ENCODE measurements around the gene EWSR1. TPM values are rescaled to one million over a fixed set of nuclear protein-coding genes. Genes with fewer than 3 reads are reported as not detected.

Gene EWSR1
- total RNA-seq, 2 experiments from 2014 or later, result 284 to 302 TPM

DNA sequence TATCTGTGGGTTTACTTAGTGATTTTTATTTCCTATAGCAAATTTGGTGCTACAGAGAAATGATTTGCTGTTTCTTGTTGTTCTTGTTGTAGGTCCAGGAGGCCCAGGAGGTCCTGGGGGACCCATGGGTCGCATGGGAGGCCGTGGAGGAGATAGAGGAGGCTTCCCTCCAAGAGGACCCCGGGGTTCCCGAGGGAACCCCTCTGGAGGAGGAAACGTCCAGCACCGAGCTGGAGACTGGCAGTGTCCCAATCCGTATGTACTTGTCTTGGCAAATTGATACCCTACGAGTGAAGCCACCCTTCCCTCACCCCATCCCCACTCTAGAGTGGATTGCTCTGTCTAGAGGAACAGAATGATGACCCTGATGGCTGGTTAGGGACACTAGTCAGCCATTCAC is 30.6 kb downstream of the EWSR1 start:
- Mint-ChIP-seq H3K36me3 (peaks cover 31% of the 10 kb centered on the region), H3K27me3 (peaks cover 2% of the 10 kb centered on the region), H3K4me3 (no peak overlapping the region), H3K27ac (no peak overlapping the region), H3K9me3 (no peaks in the 10 kb centered on the region), H3K4me1 (no peaks in the 10 kb centered on the region)
- POLR2A ChIA-PET, result no interaction called here
- ATAC-seq (ENCODE audit: low read depth) (no peak), DNase-seq (no peak)

DNA sequence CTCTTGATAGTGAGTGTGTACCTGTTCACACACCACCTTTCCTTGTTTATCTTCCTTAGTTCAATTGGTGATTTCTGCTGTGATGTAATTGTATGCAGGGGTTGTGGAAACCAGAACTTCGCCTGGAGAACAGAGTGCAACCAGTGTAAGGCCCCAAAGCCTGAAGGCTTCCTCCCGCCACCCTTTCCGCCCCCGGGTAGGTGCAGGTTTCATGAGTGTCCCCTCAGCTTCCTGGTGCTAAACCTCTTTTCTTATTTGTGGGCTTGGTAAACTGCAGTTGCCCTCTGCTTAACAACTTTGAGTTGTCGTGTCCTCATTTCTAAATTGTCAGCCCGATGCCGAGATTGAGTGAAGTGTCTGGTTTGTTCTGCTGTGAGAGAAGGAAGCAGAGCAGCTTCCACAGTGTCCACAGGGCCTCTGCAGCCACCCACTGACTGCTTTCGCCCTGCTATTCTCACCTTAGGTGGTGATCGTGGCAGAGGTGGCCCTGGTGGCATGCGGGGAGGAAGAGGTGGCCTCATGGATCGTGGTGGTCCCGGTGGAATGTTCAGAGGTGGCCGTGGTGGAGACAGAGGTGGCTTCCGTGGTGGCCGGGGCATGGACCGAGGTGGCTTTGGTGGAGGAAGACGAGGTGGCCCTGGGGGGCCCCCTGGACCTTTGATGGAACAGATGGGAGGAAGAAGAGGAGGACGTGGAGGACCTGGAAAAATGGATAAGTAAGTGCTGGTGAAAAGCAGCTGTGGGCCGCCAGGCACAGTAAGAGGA is 31.2 kb downstream of the EWSR1 start:
- POLR2A ChIA-PET, result no interaction called here
- ATAC-seq (ENCODE audit: low read depth) (no peak), DNase-seq (no peak)
- Mint-ChIP-seq H3K4me3 (no peak overlapping the region), H3K27ac (no peak overlapping the region), H3K9me3 (no peaks in the 10 kb centered on the region), H3K27me3 (peaks cover 2% of the 10 kb centered on the region), H3K4me1 (no peaks in the 10 kb centered on the region), H3K36me3 (peaks cover 31% of the 10 kb centered on the region)

DNA sequence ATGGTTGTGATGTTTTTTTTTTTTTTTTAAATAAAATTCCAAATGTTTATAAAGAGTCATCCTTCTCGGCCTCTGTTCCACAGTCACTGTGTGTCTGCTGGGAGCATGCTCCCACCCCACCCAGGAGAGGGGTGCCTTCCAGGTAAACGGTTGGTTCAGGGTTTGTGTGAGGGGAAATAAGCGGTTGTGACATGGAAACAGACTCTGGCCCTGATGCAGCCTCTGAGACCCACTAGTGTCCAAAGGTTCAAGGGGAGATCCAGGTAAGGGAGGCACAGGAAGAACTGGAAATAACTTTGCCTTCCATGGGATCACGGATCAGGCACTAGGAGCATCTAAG is 32.4 kb downstream of the EWSR1 start:
- POLR2A ChIA-PET, result no interaction called here
- H3K27ac Mint-ChIP-seq, result no peak overlapping the region
- ATAC-seq (ENCODE audit: low read depth) (no peak), DNase-seq (no peak)
- H3K36me3 Mint-ChIP-seq, result peaks cover 26% of the 10 kb centered on the region
- peaks cover 2% of the 10 kb centered on the region for H3K27me3 Mint-ChIP-seq
- no peak overlapping the region for H3K4me3 Mint-ChIP-seq
- H3K9me3 Mint-ChIP-seq, result no peaks in the 10 kb centered on the region
- no peaks in the 10 kb centered on the region for H3K4me1 Mint-ChIP-seq

DNA sequence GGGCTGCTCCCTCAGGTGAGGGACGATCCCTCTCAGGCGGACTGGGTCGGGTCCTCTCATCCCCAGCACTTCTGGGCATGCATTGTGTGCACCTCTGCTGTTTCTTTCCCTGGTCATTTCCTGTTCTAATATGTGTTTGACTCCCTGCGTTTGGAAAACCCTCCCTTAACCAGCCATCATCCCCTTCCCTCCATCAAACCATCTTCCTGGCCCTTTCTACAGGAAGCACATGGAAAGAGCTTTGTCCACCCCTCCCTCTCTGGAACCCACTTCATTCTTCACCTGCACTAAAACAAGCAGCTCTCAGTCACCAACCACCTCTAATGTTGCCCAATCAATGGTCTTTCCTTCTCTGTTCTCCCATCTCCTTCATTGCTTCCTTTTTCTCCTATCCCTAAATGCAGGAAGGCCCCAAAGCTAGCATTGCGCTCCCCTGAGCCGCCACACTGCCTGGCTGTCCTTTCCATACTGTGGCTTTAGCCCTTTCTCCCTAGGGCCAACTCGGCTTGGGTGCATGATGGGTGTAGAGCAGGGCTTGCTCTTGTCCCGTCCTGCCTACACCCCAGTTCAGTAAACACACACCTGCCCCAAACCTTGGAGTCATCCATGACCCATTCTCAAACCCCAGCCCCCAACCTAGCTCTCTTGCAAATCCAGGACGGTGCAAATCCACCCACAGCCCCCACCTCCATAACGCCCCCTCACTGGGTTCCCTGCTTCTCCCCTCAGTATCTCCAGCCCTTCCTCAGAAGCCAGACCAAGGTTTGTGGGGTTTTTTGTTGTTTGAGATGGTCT is 32.9 kb downstream of the EWSR1 start:
- ATAC-seq (ENCODE audit: low read depth) (no peak), DNase-seq (no peak)
- Mint-ChIP-seq H3K9me3 (no peaks in the 10 kb centered on the region), H3K4me3 (no peak overlapping the region), H3K4me1 (peaks cover 2% of the 10 kb centered on the region), H3K36me3 (peaks cover 23% of the 10 kb centered on the region), H3K27ac (peak overlapping the region; percentile 58), H3K27me3 (peaks cover 2% of the 10 kb centered on the region)
- POLR2A ChIA-PET, result no interaction called here

DNA sequence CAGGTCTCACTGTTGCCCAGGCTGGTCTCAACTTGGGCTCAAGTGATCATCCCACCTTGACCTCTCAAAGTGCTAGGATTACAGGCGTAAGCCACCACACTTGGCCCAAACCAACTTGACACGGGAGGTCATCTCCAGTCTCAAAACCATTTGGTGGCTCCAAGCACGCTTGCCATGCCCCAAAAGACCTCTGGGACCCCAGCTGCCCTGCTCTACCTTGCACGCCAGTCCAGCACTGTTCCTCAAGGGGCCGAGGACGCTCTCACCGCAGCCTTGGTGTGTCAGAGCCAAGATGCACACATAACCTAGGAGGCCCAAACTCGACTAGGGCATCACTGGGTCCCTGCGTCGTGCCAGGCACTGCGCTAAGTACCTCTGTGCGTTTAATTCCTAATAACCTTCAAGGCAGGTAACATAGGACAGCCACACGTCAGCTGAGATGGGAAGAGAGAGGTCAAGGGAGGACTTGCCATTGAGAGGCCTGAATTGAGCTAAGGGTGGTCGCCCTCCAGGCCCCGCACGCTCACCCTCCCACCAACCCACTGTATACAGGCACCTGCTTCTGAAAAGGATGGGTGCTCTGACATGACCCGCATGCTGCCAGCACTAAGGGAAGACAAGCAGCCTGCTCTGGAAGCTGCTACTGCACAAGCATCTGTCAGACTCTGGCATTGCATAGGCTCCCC is 33.8 kb downstream of the EWSR1 start:
- Mint-ChIP-seq H3K36me3 (peaks cover 23% of the 10 kb centered on the region), H3K4me1 (peaks cover 5% of the 10 kb centered on the region), H3K4me3 (no peak overlapping the region), H3K9me3 (no peaks in the 10 kb centered on the region), H3K27ac (peak overlapping the region; percentile 15), H3K27me3 (peaks cover 6% of the 10 kb centered on the region)
- DNase-seq (no peak), ATAC-seq (ENCODE audit: low read depth) (no peak)
- POLR2A ChIA-PET, result no interaction called here

DNA sequence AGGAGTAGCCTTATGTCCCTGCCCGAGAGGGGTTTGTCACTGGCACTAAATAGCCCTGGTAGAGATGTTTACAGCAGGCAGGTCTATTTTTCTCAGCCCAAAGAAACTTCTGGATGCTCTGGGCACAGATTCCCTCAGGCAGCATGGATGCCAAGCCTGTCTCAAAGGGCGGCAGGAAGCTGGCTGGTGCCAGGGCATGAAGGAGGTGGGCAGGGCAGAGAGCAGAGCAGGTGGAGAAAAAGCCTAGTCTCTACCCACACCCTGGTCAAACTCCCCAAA is 34.3 kb downstream of the EWSR1 start:
- DNase-seq, result no peak
- ATAC-seq (ENCODE audit: low read depth), result no peak
- no peaks in the 10 kb centered on the region for H3K9me3 Mint-ChIP-seq
- peaks cover 5% of the 10 kb centered on the region for H3K4me1 Mint-ChIP-seq
- peaks cover 22% of the 10 kb centered on the region for H3K36me3 Mint-ChIP-seq
- H3K27ac Mint-ChIP-seq, result peak overlapping the region; percentile 15
- POLR2A ChIA-PET, result no interaction called here
- H3K27me3 Mint-ChIP-seq, result peaks cover 6% of the 10 kb centered on the region
- no peak overlapping the region for H3K4me3 Mint-ChIP-seq

DNA sequence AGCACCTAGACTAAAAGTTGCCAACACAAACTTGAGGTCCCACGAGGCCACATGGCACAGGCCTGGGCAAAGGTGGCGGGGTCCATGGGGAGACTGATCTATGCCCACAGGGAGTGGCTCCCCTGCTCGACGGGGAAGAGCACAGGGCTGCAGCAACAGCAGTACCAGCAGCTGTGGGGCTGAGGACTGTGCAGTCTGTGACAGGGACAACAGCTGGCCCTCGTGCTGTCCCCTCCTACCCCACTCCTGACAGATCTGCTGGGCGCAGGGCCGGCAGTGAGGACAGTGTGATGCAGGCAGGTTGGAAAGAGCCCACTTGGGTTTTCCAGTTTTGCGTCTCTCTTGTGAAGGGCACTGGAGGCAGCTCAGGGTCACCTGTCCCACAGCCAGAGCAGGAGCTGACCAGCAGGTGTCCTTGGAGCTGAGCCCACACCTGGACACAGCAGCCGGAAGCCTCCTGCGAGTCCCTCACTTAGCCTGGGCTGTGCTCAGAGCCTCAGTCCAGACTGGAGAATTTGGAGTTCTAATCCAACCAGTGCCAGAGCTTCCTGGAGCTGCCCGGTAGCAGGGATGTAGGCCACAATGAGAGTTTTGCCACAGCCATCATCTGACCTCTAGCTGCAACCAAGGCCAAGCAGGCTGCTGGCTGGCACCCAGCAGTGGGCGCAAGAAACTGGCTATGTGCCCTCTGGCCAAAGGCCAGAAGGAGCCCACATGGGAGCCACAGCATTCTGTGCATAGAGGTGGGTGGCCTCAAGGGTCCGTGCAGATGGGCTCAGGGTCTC is 34.8 kb downstream of the EWSR1 start:
- no peaks in the 10 kb centered on the region for H3K9me3 Mint-ChIP-seq
- H3K4me1 Mint-ChIP-seq, result peaks cover 6% of the 10 kb centered on the region
- no peak for DNase-seq
- H3K27ac Mint-ChIP-seq, result no peak overlapping the region
- peaks cover 17% of the 10 kb centered on the region for H3K36me3 Mint-ChIP-seq
- POLR2A ChIA-PET, result no interaction called here
- H3K27me3 Mint-ChIP-seq, result peaks cover 6% of the 10 kb centered on the region
- no peak overlapping the region for H3K4me3 Mint-ChIP-seq
- ATAC-seq (ENCODE audit: low read depth), result no peak

DNA sequence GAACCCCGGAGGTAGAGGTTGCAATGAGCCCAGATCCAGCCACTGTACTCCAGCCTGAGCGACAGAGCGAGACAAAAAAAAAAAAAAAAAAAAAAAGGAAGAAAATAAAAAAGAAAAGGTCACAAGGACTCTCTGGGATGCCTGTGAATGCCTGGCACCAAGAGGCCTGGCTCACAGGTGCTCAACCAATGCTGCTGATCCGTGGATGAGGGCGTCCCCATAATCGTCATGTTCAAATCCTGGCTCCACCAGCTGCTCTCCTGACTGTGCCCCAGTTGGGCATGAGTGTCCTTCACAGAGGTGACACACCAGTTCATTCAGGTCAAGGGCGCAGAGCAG is 37.7 kb downstream of the EWSR1 start:
- H3K36me3 Mint-ChIP-seq, result peaks cover under 1% of the 10 kb centered on the region
- ATAC-seq (ENCODE audit: low read depth), result no peak
- no peak overlapping the region for H3K27ac Mint-ChIP-seq
- no peaks in the 10 kb centered on the region for H3K9me3 Mint-ChIP-seq
- peak overlapping the region; percentile 83 for H3K4me3 Mint-ChIP-seq
- H3K4me1 Mint-ChIP-seq, result peaks cover 16% of the 10 kb centered on the region
- DNase-seq, result no peak
- peaks cover 6% of the 10 kb centered on the region for H3K27me3 Mint-ChIP-seq
- POLR2A ChIA-PET, result interaction anchor here (1.0 to 1.9 kb wide), 3 partner anchors 12 to 38 kb away, joined by 3 to 5 read pairs (median 3); partner anchors contain the start of genes EWSR1 and RHBDD3

DNA sequence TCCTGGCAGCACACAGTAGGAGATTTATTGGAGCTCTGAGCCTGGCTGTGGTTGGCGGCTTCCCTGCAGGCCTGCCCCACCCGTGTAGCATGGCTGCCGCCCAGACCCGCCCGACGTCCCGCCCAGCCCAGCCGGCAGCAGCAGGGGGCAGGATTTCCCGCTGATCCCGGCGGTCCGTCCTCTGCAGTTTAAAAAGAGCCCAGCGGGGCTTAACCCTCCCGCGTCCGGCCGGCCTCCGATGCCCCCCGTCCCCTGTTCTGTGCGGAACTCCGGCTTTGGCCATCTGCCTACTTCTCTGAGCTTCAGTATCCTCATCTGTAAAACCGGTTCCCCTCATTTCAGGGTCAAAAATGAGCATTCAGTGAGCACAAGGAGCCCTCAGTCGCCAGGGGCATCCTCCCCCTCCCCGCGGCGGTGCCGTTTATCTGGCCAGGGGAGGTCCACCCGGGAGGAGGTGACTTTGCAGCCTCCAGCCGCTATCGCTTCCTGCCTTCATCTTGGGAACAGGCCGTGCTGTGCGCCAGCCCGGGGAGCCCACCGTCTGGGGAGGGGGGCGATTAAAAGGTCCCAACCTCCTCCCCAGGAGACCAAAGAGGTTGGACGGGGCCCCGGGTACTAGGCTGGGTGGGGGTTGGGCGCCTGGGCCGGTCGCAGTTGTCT is 38.2 kb downstream of the EWSR1 start, which contains the start of gene GAS2L1:
Gene GAS2L1 (plus strand): TSS at position 476 of the 660 bp plus-strand sequence. CDS start 1,456 bp downstream, outside the sequence.
- Mint-ChIP-seq H3K36me3 (no peaks in the 10 kb centered on the region), H3K27me3 (peaks cover 6% of the 10 kb centered on the region), H3K9me3 (no peaks in the 10 kb centered on the region), H3K4me1 (peaks cover 18% of the 10 kb centered on the region), H3K27ac (peak within 1 kb of the TSS; percentile 72), H3K4me3 (peak within 1 kb of the TSS; percentile 87)
- POLR2A ChIA-PET, result interaction anchor here (1.0 to 1.9 kb wide), 3 partner anchors 12 to 38 kb away, joined by 3 to 5 read pairs (median 3); partner anchors contain the start of genes EWSR1 and RHBDD3
- peak; percentile 78 for DNase-seq
- peak; percentile 57 for ATAC-seq (ENCODE audit: low read depth)

DNA sequence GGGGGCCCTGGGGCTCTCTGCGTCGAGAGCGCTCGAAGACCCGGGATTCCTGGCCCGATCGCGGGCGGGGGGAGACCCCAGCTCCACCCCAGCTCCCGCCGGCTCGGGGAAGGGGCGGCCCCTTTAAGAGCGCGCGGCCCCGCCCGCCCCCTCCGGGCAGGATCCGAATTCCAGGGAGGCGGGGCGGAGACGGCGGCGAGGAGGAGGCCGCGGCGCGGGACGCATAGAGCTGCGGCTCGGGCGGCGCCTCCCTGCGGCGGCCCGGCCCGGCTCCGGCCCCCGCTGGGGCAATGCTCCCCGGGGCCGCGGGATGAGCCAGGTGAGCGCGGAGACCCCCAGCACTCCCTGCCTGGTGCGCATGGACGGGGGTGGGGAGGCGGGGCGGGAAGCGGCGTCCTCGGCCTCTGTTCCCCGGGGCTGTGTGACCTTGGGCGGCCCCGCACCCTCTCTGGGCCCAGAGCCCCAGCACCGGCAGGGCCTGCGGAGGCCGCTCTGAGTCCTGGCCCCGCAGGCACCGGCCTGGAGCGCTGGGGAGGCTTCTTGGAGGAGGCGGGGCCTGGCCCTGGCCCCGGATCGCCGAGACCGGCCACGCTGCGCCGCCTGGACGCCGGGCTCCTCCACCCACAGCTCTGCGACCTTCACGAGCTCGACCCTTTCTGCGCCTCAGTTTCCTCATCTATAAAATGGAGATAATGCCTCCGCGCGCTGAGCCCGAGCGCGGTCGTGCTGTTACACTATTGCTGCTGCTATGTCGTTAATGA is 38.9 kb downstream of the EWSR1 start:
- ATAC-seq (ENCODE audit: low read depth) (peak; percentile 27), DNase-seq (peak; percentile 70)
- H3K36me3 Mint-ChIP-seq, result no peaks in the 10 kb centered on the region
- H3K27me3 Mint-ChIP-seq, result peaks cover 6% of the 10 kb centered on the region
- peak overlapping the region; percentile 72 for H3K27ac Mint-ChIP-seq
- no peaks in the 10 kb centered on the region for H3K9me3 Mint-ChIP-seq
- H3K4me1 Mint-ChIP-seq, result peaks cover 18% of the 10 kb centered on the region
- POLR2A ChIA-PET, result interaction anchor here (1.0 to 1.9 kb wide), 2 partner anchors 11 to 39 kb away, joined by 3 to 5 read pairs; partner anchors contain the start of genes EWSR1 and RHBDD3
- peak overlapping the region; percentile 87 for H3K4me3 Mint-ChIP-seq

DNA sequence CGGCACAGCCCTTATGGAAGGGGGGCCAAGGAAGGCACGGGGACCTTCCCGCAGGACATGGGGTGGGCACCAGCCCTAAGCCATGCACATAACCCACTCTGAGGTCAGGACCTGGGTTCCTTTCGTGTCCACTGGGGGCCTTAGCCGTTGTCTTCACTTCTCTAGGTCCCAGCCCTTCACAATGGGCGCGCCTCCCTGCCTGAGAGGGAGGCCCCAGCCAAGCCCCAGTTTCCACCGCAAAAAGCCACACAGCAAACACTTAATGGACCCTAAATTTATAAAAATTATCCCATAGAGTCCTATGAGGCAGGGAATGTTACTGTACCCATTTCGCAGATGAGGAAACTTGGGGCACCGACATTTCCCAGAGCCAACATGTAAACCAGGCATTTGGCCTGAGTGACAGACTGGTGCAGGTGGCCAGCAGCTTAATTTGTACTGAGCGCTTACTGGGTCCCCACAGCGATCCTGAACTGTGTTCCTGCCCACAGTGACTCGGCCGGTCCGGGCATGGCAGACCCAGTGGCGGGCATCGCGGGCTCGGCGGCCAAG is 39.6 kb downstream of the EWSR1 start:
- peaks cover 1% of the 10 kb centered on the region for H3K36me3 Mint-ChIP-seq
- ATAC-seq (ENCODE audit: low read depth) (no peak), DNase-seq (no peak)
- H3K27me3 Mint-ChIP-seq, result peaks cover 11% of the 10 kb centered on the region
- H3K9me3 Mint-ChIP-seq, result no peaks in the 10 kb centered on the region
- POLR2A ChIA-PET, result no interaction called here
- peak overlapping the region; percentile 72 for H3K27ac Mint-ChIP-seq
- peaks cover 20% of the 10 kb centered on the region for H3K4me1 Mint-ChIP-seq
- peak overlapping the region; percentile 87 for H3K4me3 Mint-ChIP-seq

Measured in activated naive CD8-positive, alpha-beta T cell treated with anti-CD3 and anti-CD28 coated beads, Interleukin-2, amount 10 ng/mL, durations not matched to agents 7 days and 5 days (primary cell).